ENCODE measurements around the gene VPS4B.

Gene VPS4B

DNA sequence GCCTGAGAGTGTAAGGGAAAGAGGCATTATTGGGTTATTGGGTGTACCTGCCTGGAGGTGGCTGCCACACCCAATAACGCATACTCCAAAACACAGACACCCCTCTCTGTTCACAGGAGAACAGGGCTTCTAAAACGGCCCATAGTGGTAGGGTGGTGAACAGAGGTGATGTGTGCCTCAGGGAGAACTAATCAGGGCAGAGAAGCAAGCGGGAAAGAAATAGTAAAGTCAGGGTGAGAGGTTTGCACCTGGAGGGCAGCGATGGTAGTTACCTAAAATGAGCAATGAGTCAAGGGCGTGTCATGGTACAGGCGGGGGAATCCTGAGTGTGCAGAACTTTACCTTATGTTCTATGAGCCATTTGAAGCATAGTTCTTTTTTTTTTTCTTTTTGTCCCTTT is 21.6 kb upstream of the VPS4B start:
- Histone ChIP-seq H3K27me3 (no peaks in the 10 kb centered on the region), H3K9me3 (no peaks in the 10 kb centered on the region), H3K4me1 (ENCODE audit: control insufficient read depth in 1 of 2, insufficient read depth in 1 of 2, low read depth in 1 of 2, low read length in 1 of 2) (peaks cover 23 to 27% of the 10 kb centered on the region in 2 experiments), H3K27ac (peak overlapping the region; percentile 80), H3K36me3 (no peaks in the 10 kb centered on the region), H3K4me3 (ENCODE audit: low read depth in 1 of 2, low read length in 1 of 2) (no peak overlapping the region)
- TF ChIP-seq CTCF (IDR thresholded peaks at IDR 0.05) = no peak

DNA sequence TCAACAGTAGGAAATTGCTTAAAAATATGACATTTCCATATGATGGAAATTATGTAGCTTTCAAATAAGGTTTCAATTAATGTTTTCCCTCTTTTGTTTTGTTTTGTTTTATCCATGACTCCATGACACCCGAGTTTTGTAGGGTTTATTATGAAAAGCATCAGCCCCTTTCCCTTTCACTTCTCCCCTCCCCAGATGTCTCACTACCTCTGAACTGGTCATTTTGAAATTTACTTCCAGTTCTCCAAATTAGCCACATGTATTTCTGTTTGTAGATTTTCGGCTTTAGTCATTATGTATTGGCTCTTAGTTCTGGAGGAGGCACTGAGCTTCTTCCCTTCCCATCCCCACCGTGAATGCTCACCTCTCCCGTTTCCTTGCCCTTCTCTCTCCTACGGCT is 18.6 kb upstream of the VPS4B start:
- TF ChIP-seq CTCF (IDR thresholded peaks at IDR 0.05) = no peak
- no peaks in the 10 kb centered on the region for H3K36me3 ChIP-seq
- H3K27ac ChIP-seq = no peak overlapping the region

GRCh38 chr18:63440219-63440618 is 17.9 kb upstream of the VPS4B start:
- no peaks in the 10 kb centered on the region for H3K9me3 ChIP-seq
- H3K27me3 ChIP-seq = no peaks in the 10 kb centered on the region
- no peak for TF ChIP-seq CTCF (IDR thresholded peaks at IDR 0.05)
- H3K4me3 ChIP-seq (ENCODE audit: low read depth in 1 of 2, low read length in 1 of 2) = no peak overlapping the region
- H3K36me3 ChIP-seq = no peaks in the 10 kb centered on the region
- no peak overlapping the region for H3K27ac ChIP-seq
- H3K4me1 ChIP-seq (ENCODE audit: control insufficient read depth in 1 of 2, insufficient read depth in 1 of 2, low read depth in 1 of 2, low read length in 1 of 2) = peaks cover 29 to 36% of the 10 kb centered on the region in 2 experiments

More for the DNA sequence above, 18.6 kb upstream of the VPS4B start:
- Histone ChIP-seq H3K4me3 (ENCODE audit: low read depth in 1 of 2, low read length in 1 of 2) (no peak overlapping the region), H3K27me3 (no peaks in the 10 kb centered on the region), H3K4me1 (ENCODE audit: control insufficient read depth in 1 of 2, insufficient read depth in 1 of 2, low read depth in 1 of 2, low read length in 1 of 2) (peaks cover 31 to 38% of the 10 kb centered on the region in 2 experiments), H3K9me3 (no peaks in the 10 kb centered on the region)

DNA sequence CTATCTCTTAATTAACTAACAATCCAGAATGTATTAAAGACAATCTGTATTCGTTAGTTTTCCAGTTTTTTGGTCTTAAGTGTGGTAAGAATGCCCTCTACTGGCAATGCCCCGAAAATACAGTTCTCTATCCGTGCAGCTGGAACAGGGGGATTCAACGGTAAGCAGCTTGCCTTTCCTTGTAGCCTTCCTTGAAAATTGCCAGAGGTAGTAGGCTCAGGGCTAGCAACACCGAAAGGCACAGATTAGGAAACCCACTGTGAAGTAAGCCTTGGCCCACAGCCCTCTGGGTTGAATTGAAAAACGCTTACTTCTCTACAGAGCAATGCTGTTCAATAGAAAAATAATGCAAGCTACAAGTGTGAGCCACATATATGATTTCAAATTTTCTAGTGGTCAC is 17.1 kb upstream of the VPS4B start:
- Histone ChIP-seq H3K36me3 (no peaks in the 10 kb centered on the region), H3K27me3 (no peaks in the 10 kb centered on the region), H3K27ac (no peak overlapping the region), H3K4me1 (ENCODE audit: control insufficient read depth in 1 of 2, insufficient read depth in 1 of 2, low read depth in 1 of 2, low read length in 1 of 2) (peaks cover 20 to 27% of the 10 kb centered on the region in 2 experiments), H3K9me3 (no peaks in the 10 kb centered on the region), H3K4me3 (ENCODE audit: low read depth in 1 of 2, low read length in 1 of 2) (no peak overlapping the region)
- peak; percentile 84 for TF ChIP-seq CTCF (IDR thresholded peaks at IDR 0.05)

GRCh38 chr18:63438181-63438580 is 15.9 kb upstream of the VPS4B start:
- Histone ChIP-seq H3K4me1 (ENCODE audit: control insufficient read depth in 1 of 2, insufficient read depth in 1 of 2, low read depth in 1 of 2, low read length in 1 of 2) (peaks cover 12 to 19% of the 10 kb centered on the region in 2 experiments), H3K9me3 (no peaks in the 10 kb centered on the region), H3K27ac (no peak overlapping the region), H3K4me3 (ENCODE audit: low read depth in 1 of 2, low read length in 1 of 2) (no peak overlapping the region), H3K36me3 (no peaks in the 10 kb centered on the region), H3K27me3 (no peaks in the 10 kb centered on the region)
- no peak for TF ChIP-seq CTCF (IDR thresholded peaks at IDR 0.05)
